CD4-positive, alpha-beta T cell treated with Interleukin-6 at 100 ng/mL for 8 hours (primary cell): Measurements from ENCODE around the gene MCEE.

Experiments
- DNase-seq: peaks from one replicate; pipeline ENCODE4 v3.0.0-alpha.2; 2020; ENCODE audit warnings: mixed read lengths, low spot score

The MCEE gene

GRCh38 chr2:71082402-71083252 is 47.4 kb downstream of the MCEE start:
- no peak for DNase-seq

GRCh38 chr2:71078624-71079023 is 51.4 kb downstream of the MCEE start:
- no peak for DNase-seq

- DNase-seq, result no peak
Observed at GRCh38 chr2:71074893-71075395, 55.1 kb downstream of the MCEE start.

- DNase-seq, result no peak
Observed at GRCh38 chr2:71073475-71073874, 56.6 kb downstream of the MCEE start.

GRCh38 chr2:71072492-71072891 is 57.5 kb downstream of the MCEE start:
- no peak for DNase-seq

GRCh38 chr2:71071681-71072398 is 58.2 kb downstream of the MCEE start:
- DNase-seq, result peak; percentile 61

GRCh38 chr2:71070294-71071093 is 59.5 kb downstream of the MCEE start:
- DNase-seq, result no peak

- no peak for DNase-seq
Observed at GRCh38 chr2:71069376-71069775, 60.7 kb downstream of the MCEE start.

- peak; percentile 97 for DNase-seq
Observed at GRCh38 chr2:71068218-71069035, 61.6 kb downstream of the MCEE start, which contains the start of gene NAGK. Gene NAGK, plus strand, starts transcription at chr2:71068648. Its CDS starts 36 bp downstream, at chr2:71068684.

GRCh38 chr2:71067567-71068217 is 62.3 kb downstream of the MCEE start:
- no peak for DNase-seq

- DNase-seq, result no peak
Observed at GRCh38 chr2:71066856-71067255, 63.2 kb downstream of the MCEE start.

GRCh38 chr2:71064754-71065621 is 65.0 kb downstream of the MCEE start:
- no peak for DNase-seq

- no peak for DNase-seq
Observed at GRCh38 chr2:71064110-71064611, 65.9 kb downstream of the MCEE start.

- no peak for DNase-seq
Observed at GRCh38 chr2:71063216-71063615, 66.8 kb downstream of the MCEE start.

- no peak for DNase-seq
Observed at GRCh38 chr2:71060871-71061270, 69.2 kb downstream of the MCEE start.

- DNase-seq, result no peak
Observed at GRCh38 chr2:71060211-71060610, 69.8 kb downstream of the MCEE start.
